ENCODE measurements around the gene LITAFD. TPM values are rescaled to one million over a fixed set of nuclear protein-coding genes. Genes with fewer than 3 reads are reported as not detected.
"Not testable (repeated sequence)": the region's sequence is repeated elsewhere in the genome, so short reads cannot be mapped to it uniquely, and the experiment has no call there.

Gene LITAFD
- total RNA-seq, 1 donor from 2014 or later, result not detected

DNA sequence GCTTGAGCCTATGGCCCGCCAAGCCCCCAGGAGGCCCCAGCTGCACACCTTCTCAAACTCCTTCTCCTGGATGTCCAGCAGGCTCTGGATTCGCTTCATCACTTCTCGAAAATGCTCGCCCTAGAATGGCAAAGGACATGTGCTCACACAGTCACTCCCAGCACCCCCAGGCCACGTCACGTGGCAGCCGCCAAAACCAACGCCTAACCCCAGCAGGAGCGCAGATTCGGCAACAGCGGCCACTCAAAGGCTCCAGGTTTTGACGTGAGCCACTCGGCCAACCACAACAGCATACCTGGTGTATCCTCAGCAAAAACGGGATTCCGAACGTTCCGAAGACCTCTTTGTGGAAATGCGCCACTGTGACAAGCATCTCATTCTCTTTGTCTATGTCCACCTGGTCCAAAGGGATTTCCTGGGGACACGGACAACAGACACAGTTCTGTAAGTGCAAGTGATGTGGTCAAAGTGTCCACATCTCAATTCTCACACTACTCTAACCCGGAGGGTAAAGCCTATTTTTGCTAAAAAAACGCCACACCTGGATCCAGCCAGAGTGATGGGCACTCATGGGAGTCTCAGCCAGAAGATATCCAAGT, 12.7 kb downstream of the LITAFD start:
- DNase-seq, result no peak

DNA sequence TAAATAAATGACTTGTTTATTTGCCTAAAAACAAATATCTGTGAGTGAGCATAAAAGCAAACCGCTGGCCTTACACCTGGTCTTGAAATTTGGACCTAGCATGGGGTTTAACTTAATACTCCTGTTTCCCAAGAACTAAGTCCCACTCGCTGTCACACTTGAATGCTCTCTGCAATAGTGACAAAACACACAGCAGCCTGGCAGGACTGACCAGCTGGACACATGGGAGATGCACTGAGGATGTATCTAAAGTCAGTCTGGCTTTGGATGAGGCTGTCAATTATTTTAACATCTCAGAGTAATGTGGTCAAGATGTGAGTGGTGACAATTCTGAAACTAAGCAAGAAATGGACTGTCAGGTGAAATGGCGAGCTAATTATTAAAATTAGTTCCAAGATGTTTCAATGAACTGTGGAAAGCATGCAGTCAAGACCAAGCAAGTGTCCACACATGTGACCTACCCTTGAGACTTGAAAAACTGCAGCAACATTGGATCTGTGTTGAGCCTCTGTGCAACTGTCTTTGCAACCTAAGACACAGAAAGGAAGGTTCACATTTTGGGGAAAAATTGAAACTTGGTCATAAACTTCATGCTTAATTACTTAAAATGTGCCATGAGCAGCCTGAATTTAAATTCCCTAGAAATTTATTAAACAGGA, 16.6 kb downstream of the LITAFD start:
- DNase-seq, result no peak

DNA sequence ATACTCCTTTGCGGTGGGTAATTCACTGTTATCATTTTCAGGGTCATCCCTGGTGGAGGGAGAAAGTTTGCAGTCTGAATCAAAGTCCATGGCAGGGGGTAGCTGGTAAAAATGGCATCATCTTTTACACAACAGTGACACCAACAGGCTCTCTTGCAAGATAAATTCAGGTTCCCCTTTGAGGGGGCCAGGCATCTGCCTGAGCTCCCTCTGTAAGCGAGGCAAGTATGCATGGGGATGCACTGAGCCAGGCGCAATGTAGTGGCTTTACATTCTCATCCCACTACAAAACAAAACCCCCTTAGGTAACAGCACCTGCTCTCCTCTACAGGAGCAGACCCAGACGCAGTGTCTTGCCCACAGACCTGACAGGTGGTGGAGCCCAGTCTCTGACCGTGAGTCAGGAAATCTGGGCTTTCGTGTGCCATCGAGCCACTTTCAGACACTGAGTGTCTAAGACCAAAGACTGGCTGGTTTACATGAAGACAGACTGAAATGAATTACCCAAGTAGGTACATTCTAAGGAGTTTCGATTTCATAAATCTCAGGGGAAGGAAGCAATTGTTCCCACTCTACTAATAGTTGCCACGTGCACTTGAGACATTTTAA, 17.7 kb downstream of the LITAFD start:
- no peak for DNase-seq

DNA sequence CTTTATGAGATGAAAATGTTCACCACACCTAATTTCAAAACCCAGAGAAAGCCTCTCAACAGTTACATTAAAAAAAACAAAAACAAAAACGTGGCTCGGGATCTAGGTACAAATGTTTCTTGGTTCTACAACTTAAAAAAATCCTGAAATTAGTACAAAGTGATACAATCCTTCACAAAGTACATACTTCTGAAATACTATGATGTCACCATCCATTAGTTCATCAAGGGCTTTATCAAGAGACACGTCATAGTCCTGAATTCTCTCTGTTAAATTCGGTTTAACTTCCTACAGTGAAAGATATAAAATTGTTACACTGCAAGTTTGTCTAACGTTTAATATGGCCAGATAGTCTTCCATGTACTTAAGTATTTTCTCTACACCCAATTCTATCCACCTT, 18.2 kb downstream of the LITAFD start:
- DNase-seq, result no peak

DNA sequence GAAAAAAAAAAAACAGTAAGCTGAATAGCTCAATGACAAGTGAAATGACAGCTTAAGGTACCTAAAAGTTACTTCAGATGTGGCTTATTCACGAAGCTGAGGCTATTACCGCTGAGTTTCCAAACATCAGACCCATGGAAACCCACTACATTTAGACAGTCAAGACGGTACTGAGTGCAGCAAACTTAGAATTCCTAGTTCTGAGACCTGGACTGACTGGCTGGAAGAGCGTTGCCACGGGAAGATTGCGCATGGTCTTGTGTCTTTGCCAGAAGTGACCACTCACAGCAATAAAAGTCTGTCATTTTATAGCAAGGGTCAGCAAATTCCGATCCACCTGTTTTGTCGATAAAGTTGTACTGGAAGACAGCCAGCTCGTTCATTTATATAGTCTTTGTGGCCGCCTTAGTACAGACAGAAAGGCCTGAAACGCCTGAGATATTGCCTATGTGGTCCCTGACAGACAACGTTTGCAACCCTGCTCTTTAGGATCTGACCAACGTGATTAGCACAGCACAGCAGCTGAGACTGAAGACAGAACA, 19.2 kb downstream of the LITAFD start:
- DNase-seq, result no peak

DNA sequence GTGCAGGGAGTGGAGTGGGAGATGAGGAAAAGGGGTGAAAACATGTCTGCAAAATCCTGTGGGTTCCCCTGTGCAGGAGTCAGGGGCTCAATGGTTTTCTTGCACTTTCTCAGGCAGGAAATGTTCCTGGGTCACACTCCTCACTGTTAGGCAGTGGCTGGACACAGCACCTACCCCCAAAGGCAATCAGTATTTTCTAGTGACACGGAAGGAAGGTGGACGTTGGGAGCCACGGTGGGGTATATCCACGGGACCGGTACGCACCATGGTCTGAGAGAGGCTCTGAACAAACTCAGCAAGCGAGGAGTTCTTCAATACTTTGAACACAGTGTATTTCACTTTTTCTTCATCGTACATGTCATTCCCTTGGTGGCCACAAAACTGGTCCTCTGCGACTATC, 20.9 kb downstream of the LITAFD start:
- no peak for DNase-seq

DNA sequence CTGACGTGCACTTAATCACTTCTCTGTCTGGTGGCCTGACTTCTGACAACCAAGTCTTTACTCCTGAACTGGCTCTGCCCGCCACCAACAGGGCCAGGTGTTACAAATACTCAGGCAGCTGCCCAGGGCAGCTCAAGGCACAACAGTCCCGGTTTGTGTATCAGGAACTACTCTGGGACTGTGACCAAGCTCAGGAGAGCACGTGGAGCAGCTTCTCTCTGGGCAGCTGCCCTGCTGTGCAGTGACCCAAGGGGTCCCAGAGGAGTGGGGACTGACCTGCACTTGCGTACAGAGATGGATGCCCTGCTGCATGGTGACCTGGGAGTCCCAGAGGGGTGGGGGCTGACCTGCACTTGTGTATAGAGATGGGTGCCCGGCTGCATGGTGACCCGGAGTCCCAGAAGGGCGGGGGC, 21.9 kb downstream of the LITAFD start:
- no peak for DNase-seq

DNA sequence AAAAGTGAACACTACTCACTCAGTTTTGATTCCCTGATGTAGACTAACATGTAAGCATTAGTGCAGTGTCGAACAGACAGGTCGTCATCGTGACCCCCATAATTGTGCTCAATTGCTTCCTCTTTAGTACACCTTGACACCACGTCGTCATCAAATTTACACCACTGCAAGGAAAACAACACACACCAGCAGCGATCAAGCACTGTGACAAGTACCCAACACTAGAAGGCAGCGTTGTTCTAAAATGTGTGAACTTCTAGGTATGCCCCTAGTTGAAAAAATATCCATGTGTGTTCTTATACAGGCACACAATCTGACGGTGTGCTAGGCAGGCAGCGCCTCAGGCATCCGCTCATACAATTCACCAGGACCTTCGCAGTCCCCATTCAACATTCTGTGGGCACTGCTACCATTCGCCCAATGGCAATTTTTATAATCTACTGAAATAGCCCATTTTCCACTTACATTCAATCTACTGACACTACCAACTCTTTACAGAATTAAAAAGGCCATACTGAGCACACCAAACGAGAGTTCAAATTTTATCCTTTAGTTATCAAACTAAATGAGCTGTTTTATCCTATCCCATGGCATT, 23.1 kb downstream of the LITAFD start:
- DNase-seq, result no peak

DNA sequence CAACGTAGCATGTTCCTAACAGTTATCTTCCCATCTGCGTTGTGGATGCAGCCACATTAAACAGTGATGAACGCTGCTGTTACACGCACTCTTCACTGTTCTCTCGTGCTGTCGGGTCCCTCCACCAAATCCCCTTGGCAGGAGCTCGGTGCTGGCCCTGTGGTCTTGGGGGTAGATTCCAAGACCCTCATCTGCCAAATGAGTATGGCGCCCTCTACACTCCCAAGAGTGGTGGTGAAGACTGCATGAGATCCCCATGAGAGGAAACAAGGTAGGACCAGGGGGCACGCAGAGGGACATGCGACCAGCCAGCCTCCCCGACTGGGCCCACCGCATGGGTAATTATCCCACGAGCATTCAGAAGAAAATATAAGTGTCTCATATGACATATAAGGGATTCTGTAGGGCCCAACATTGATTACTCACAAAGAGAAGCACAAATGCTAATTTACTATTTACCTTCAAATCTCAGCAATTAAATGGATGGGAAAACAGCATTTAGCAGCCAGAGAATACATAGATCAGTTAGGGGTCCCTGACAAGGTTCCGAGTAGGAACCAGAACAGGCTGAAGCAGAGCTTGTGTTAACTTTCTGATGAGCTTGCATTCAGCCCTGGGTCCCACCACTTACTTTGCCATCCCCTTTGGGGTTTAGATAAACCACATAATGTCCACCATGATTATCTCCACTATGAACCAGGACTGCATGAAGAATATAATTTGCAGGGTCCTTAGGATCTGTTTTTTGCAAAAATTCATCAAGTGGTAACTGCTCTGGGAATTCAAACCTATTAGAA, 23.8 kb downstream of the LITAFD start:
- DNase-seq, result no peak

DNA sequence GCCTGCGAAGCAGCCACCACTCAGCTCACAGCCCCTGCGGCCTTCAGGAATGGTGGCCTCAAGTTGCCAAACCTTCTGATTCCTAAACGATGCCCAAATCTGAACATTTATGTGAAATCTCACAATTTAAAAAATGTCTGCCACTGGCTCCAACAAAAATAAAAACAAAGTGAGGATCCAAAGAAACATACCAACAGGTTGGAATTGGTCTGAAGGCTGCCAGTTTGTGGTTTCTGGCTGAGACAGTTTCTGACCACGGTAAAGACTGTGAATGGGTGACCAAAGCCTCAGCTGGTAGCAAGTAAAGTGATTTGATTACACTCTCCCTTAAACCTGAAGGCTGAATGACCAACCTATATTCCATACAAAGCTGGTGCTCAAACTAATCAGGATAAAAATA, 24.9 kb downstream of the LITAFD start:
- no peak for DNase-seq

DNA sequence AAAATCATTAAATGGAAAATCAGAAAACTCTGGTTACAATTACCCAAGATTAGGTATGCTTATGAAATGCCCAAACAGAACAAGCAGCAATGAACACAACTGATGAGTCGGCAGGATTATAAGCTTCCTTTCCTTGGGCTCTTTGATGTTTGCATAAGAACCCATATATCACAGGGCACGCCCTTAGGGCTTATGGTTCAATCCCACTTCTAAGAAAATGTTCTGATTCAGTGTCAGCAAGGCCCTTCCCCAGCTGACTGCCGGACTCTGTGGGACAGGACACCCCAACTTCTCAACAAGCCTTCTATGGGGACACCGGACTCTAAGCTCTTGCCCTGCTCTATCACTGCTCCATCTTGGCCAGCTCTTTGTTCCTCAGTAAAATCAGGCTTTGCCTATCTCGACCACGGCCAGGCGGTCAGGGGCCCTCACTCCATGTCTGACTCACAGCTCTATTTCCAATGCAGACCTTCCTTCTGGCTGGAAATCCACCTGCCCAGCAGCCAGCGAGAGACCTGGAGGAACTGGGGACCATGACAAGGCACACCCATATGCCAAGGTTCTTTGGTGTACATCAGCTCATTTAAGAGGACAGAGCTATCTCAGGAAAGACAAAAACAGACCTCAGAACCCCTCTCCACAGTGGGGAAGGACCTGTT, 26.8 kb downstream of the LITAFD start:
- DNase-seq, result no peak

DNA sequence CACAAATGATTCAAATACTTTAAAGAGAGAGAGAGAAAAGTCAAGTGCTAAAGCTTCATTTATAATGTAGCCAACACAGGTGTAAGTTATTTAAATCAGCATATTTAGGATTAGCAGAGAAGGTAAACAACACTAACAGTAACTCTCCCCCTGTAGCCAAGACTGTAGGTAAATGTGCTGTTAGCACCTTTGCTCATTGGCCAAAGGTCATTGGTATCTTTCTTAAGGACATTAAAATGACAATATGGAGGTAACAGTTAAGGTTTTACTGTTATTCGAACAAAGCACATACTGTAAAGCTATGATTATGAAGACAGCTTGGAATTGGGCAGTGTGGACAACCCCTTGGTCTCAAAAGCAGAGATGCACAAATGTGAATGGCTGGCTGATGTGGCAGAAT, 28.7 kb downstream of the LITAFD start:
- no peak for DNase-seq

DNA sequence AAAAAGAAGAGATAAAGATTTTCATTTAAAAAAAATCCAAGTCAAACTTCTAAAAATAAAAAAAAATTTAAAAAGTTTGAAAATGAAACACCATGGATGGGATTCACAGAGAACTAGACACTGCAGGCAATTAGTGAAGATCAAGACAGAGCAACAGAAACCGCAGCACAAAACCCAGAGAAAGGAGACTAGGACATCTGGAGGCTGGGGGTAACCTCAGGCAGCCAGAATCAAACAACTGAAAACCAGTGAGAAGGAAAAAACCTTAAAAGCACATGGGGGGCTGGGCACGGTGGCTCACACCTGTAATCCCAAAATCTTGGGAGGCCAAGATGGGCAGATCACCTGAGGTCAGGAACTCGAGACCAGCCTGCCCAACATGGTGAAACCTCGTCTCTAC, 30.6 kb downstream of the LITAFD start:
- DNase-seq, result no peak

DNA sequence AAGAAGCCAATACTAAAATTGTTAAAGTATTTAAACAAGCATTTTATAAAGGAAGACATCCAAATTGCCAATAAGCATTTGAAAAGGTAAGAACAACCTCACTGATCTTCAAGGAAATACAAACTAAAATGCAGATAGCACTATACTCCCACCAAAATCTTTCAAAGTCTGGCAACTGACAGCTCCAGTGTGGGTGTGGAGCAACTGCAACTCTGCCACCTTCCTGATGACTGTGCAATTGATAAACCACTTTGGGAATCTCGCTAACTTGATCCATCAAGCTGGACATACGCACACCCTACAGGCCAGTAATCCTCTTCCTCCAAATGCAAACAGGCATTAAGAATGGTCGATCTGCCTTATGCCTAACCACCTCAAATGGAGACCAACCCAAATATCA, 31.9 kb downstream of the LITAFD start:
- no peak for DNase-seq

DNA sequence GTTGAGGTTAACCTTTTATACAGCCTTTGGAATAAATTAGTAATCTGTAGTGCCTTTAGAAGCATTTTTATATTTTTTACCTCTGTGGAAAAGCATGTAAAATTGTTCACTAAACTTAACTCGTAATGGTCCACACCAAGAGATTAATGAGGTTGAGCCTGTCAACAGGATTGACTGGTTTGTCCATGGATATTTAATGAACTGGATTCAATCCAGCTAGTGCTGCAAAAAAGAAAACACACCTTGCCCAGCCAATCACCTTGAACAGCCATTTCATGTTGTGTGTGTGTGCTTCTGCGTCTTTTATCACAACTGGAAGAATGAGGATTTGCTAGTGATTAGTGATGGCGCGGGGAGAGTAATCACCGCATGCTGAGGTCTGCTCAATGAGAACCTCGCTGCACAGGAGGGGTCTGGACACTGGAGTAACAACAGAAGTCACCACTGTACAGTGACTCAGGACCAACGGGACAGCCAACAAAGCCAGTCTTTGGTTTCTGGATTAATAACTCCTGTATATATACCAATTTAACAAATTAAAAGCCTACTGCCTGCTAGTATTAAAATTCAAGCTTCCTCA, 33.7 kb downstream of the LITAFD start:
- DNase-seq, result no peak

DNA sequence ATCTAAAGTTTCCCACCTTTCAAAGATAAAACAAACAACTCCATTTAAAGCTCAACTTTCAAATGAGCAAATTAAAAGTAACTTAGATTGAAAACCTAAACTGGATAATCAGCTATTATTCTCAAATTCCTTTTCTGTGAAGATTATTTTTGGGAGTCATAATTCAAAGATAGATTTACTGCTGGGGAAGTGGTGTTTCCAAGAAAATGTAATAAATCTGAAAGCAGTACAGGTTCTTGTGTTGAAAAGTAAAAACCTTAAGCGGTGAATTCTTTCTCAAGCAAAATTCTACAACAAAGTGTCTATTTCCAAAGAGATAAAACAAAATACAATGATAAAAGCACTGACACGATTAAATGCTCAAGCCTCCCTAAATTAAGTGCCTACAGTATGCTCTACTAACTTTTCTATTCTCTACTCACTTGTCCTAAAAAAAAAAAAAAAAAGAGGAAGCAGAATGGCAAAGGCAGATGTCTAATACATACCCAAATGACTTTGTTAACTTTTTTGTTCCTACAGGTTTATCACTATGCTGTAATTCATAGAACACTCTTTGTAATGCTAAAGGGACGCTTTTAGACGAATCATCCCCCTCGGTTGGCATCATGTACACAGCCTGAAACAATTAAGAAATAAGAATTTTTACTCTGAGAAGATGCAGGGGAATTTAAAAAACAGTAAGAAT, 34.5 kb downstream of the LITAFD start:
- DNase-seq, result no peak

DNA sequence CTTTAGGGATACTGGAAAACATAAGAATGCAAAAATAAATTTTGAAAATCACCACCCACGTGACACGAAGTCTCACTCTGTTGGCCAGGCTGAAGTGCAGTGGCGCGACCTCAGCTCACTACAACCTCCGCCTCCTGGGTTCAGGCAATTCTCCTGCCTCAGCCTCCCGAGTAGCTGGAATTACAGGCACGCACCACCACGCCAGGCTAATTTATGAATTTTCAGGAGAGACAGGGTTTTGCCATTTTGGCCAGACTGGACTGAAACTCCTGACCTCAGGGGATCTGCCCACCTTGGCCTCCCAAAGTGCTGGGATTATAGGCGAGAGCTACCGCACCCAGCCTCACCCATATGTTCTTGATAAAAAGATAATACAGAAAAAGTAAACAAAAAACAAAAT, 35.2 kb downstream of the LITAFD start:
- DNase-seq, result not testable (repeated sequence)

DNA sequence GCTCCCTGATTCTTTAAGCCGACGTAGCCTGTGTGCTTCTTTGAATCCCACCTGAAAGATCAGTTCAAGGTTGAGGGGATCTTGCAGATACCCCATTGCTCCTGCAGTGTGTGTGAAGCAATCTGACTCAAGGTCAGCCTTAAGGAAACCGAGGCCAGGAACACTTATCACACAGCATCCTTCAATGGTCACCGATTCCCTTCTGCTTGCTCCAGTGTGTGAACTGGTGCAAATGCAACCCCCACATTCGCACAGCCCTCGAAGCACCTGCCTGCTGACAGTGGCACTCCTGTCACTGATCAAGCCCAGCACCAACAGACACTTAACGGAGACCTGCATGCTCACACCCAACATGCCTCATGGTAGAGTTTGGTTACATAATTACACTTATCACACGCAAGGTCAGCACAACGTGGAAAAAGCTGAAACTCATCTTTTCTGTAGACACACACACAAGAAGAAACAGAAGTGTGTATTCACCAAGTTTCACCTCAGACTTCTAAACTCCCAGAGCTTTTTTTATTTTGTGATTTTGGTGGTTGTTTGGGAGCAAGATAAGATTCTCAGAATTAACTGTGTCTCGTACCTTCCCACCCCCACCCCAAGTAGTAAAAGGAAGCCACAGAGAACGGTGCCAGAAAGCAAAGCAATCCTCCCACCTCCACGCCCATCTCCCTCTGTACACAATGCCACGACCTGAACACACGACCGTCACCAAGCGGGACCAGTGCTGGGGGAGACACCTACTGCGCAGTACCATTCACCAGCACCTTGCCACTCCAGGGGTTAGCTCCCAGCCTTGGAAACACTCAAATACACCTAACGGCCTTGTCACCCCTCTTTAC, 37.2 kb downstream of the LITAFD start:
- no peak for DNase-seq

DNA sequence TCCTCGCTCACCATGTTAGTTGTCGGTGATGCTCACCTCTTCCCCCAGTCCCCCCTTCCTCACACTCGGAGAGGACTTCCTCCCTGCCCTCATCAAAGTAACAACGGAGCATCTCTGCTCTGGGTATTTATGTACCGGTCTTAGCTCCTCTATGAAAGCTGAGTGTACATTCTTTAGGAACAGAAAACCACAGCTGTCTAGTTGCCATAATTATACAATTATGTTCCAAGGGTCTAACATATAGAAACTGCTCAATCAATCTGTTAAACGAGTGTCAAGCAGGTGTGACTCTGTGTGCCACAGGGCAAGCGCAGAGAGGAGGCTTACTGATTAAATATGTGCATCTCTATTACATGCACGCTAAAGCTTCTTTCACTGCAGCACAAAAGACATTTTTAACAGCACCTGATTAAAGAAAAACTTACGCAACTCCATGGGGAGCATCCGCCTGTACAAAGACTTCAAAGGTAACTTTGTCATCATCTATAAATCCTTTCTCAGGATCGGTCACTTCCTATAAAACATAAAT, 37.8 kb downstream of the LITAFD start:
- DNase-seq, result no peak
